Liver (tissue), 9 donors: ENCODE measurements around the gene KIF12. TPM values are rescaled to one million over a fixed set of nuclear protein-coding genes. Genes with fewer than 3 reads are reported as not detected.

Experiments
- DNase-seq: peaks from one replicate; pipeline ENCODE4 v3.0.0-alpha.2; 2017; ENCODE audit warnings: low spot score
- H3K27ac ChIP-seq, 2 donors: one replicate each; pipeline ENCODE4 v1.7.0; 2013; ENCODE audit warnings: inconsistent platforms in 2 of 2, low read length in 2 of 2, control low read depth in 1 of 2, low read depth in 1 of 2, mild to moderate bottlenecking in 1 of 2
- H3K27me3 ChIP-seq, 4 donors: one replicate each; pipeline versions ENCODE4 v1.6.1 to v1.7.0; 2013; ENCODE audit warnings: low read length in 3 of 4, inconsistent platforms in 1 of 4, mild to moderate bottlenecking in 1 of 4, moderate library complexity in 1 of 4; ENCODE audit not compliant: control insufficient read depth in 4 of 4, insufficient read depth in 4 of 4
- H3K36me3 ChIP-seq, 4 donors: one replicate each; pipeline versions ENCODE4 v1.6.1 to v1.7.0; 2013; ENCODE audit warnings: low read length in 3 of 4, mild to moderate bottlenecking in 3 of 4, low read depth in 1 of 4, moderate library complexity in 1 of 4; ENCODE audit not compliant: control insufficient read depth in 4 of 4, insufficient read depth in 3 of 4
- H3K4me1 ChIP-seq, 4 donors: one replicate each; pipeline versions ENCODE4 v1.6.1 to v1.7.0; 2013; ENCODE audit warnings: low read length in 3 of 4, mild to moderate bottlenecking in 3 of 4, moderate library complexity in 1 of 4; ENCODE audit not compliant: control insufficient read depth in 4 of 4, insufficient read depth in 4 of 4
- H3K4me3 ChIP-seq, 3 donors: one replicate each; pipeline versions ENCODE4 v1.6.1 to v1.7.0; 2013; ENCODE audit warnings: low read length in 3 of 3, control low read depth in 1 of 3, low read depth in 1 of 3, mild to moderate bottlenecking in 1 of 3
- H3K9ac ChIP-seq, 2 donors: one replicate each; pipeline ENCODE4 v1.7.0; 2013; ENCODE audit warnings: low read length in 2 of 2, mild to moderate bottlenecking in 2 of 2, moderate library complexity in 2 of 2, control low read depth in 1 of 2, low read depth in 1 of 2
- H3K9me3 ChIP-seq, 4 donors: one replicate each; pipeline versions ENCODE4 v1.6.1 to v1.7.0; 2013; ENCODE audit warnings: low read length in 3 of 4; ENCODE audit not compliant: control insufficient read depth in 4 of 4
- EGR1 ChIP-seq, 2 donors: IDR thresholded peaks; 2 replicates each; pipeline ENCODE4 v1.6.1; 2016 to 2018; ENCODE audit warnings: antibody characterized with exemption in 2 of 2, low read depth in 2 of 2
- FOXA1 ChIP-seq: IDR thresholded peaks from 2 replicates; pipeline ENCODE4 v1.6.1; 2016; ENCODE audit warnings: antibody characterized with exemption
- FOXA2 ChIP-seq: IDR thresholded peaks from 2 replicates; pipeline ENCODE4 v1.6.1; 2016; ENCODE audit warnings: antibody characterized with exemption
- GABPA ChIP-seq, 2 donors: IDR thresholded peaks in 1 of 2; conservative IDR thresholded peaks in 1 of 2; 2 replicates each; pipeline ENCODE4 v1.6.1; 2016; ENCODE audit warnings: antibody characterized with exemption in 2 of 2, mild to moderate bottlenecking in 1 of 2, moderate library complexity in 1 of 2
- HNF4A ChIP-seq, 2 donors: conservative IDR thresholded peaks; 2 replicates each; pipeline ENCODE4 v1.6.1; 2016; ENCODE audit warnings: antibody characterized with exemption in 2 of 2, mild to moderate bottlenecking in 2 of 2
- HNF4G ChIP-seq: IDR thresholded peaks from 2 replicates; pipeline ENCODE4 v1.6.1; 2016; ENCODE audit warnings: antibody characterized with exemption
- JUND ChIP-seq, 2 donors: IDR thresholded peaks; 2 replicates each; pipeline ENCODE4 v1.6.1; 2016; ENCODE audit warnings: antibody characterized with exemption in 2 of 2
- NR2F2 ChIP-seq: IDR thresholded peaks from 2 replicates; pipeline ENCODE4 v1.6.1; 2016; ENCODE audit warnings: antibody characterized with exemption
- RAD21 ChIP-seq, 2 donors: IDR thresholded peaks; 2 replicates each; pipeline ENCODE4 v1.6.1; 2016; ENCODE audit warnings: antibody characterized with exemption in 2 of 2, mild to moderate bottlenecking in 2 of 2
- RXRA ChIP-seq, 2 donors: IDR thresholded peaks; 2 replicates each; pipeline ENCODE4 v1.6.1; 2017 to 2018; ENCODE audit warnings: antibody characterized with exemption in 2 of 2, mild to moderate bottlenecking in 1 of 2
- SP1 ChIP-seq: IDR thresholded peaks from 2 replicates; pipeline ENCODE4 v1.6.1; 2018; ENCODE audit warnings: antibody characterized with exemption, mild to moderate bottlenecking
- TAF1 ChIP-seq: conservative IDR thresholded peaks from 2 replicates; pipeline ENCODE4 v1.6.1; 2016; ENCODE audit warnings: antibody characterized with exemption, mild to moderate bottlenecking
- YY1 ChIP-seq: IDR thresholded peaks from 2 replicates; pipeline ENCODE4 v1.6.1; 2016; ENCODE audit warnings: antibody characterized with exemption, mild to moderate bottlenecking
- WGBS: extraction: QIAGEN DNeasy Blood & Tissue Kit; methylation state at CpG from one replicate; pipeline ENCODE4 v1.1.7; 2013; 5-methylcytosine and 5-hydroxymethylcytosine counted together
- polyA plus RNA-seq, 2 donors: library from polyadenylated mRNA; stranded (reverse) in 1 of 2; unstranded in 1 of 2; fragments of 200-250 nt in 1 of 2; fragments of >200 nt in 1 of 2; fragmentation: Nextera tagmentation in 1 of 2; extraction: Ambion mirVana in 1 of 2; gene quantifications; one replicate each; pipeline versions ENCODE4 v1.2.1 to v1.2.3, GENCODE V29; 2013 to 2015
- total RNA-seq, 2 donors: library from RNA; depleted of rRNA; stranded (reverse); fragments of >200 nt; gene quantifications; one replicate each; pipeline ENCODE4 v1.2.3, GENCODE V29; 2014
- TF ChIP-seq, protein P1 (sequence below): IDR thresholded peaks from 2 replicates; pipeline ENCODE4 v1.6.1; 2016; ENCODE audit warnings: antibody characterized with exemption
- TF ChIP-seq, protein P2 (sequence below): IDR thresholded peaks from 2 replicates; pipeline ENCODE4 v1.6.1; 2016; ENCODE audit warnings: antibody characterized with exemption
- TF ChIP-seq, protein P3 (sequence below): IDR thresholded peaks from 2 replicates; pipeline ENCODE4 v1.6.1; 2016; ENCODE audit warnings: antibody characterized with exemption, mild to moderate bottlenecking
- TF ChIP-seq, protein P4 (sequence below): IDR thresholded peaks from 2 replicates; pipeline ENCODE4 v1.6.1; 2016; ENCODE audit warnings: antibody characterized with exemption
- TF ChIP-seq, protein P5 (sequence below): fragments of 150-350 bp; IDR thresholded peaks from 2 replicates; pipeline ENCODE4 v1.5.1; 2017; ENCODE audit warnings: improper control_type of control experiment, low read depth, low read length; ENCODE audit not compliant: missing input control
- donor health status: healthy.
- donor health status: healthy.
- donor health status: healthy.
- donor health status: healthy.
- donor health status: healthy.

The KIF12 gene
- total and polyA plus RNA-seq, 4 donors: 2.9 to 11.8 (median 7.7) TPM

DNA sequence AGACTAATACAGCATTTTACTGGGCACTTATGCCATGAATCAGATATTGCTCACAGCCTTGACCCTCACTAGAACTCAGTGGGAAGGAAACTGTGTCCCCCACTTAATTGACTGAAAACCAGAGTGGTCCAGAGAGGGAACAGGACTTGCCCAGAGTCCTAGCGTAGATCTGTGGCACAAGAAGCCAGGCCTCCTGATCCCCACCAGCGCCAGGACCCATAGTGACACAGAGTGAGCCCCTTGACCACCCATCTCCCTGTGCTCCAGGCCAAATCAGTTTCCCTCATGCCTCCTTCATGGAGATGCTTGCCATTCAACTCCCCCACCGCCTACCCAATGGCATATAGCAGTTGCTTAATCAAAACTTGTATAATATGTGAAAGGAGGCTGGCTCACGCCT is 8.3 kb downstream of the KIF12 start:
- no peak overlapping the region for H3K9ac ChIP-seq
- H3K9me3 ChIP-seq: no peaks in the 10 kb centered on the region
- no peaks in the 10 kb centered on the region for H3K27me3 ChIP-seq
- H3K27ac ChIP-seq: no peak overlapping the region
- no peak overlapping the region for H3K4me3 ChIP-seq
- TF ChIP-seq, protein P1, sequence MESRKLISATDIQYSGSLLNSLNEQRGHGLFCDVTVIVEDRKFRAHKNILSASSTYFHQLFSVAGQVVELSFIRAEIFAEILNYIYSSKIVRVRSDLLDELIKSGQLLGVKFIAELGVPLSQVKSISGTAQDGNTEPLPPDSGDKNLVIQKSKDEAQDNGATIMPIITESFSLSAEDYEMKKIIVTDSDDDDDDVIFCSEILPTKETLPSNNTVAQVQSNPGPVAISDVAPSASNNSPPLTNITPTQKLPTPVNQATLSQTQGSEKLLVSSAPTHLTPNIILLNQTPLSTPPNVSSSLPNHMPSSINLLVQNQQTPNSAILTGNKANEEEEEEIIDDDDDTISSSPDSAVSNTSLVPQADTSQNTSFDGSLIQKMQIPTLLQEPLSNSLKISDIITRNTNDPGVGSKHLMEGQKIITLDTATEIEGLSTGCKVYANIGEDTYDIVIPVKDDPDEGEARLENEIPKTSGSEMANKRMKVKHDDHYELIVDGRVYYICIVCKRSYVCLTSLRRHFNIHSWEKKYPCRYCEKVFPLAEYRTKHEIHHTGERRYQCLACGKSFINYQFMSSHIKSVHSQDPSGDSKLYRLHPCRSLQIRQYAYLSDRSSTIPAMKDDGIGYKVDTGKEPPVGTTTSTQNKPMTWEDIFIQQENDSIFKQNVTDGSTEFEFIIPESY: no peak
- no peak for TF ChIP-seq EGR1 (IDR thresholded peaks at IDR 0.05; ENCODE audit: low read depth in 2 of 2)
- no peak for TF ChIP-seq YY1
- TF ChIP-seq, protein P2, sequence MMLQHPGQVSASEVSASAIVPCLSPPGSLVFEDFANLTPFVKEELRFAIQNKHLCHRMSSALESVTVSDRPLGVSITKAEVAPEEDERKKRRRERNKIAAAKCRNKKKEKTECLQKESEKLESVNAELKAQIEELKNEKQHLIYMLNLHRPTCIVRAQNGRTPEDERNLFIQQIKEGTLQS: no peak
- TF ChIP-seq NR2F2: no peak
- no peak for TF ChIP-seq SP1
- TF ChIP-seq HNF4G: no peak
- TF ChIP-seq, protein P3, sequence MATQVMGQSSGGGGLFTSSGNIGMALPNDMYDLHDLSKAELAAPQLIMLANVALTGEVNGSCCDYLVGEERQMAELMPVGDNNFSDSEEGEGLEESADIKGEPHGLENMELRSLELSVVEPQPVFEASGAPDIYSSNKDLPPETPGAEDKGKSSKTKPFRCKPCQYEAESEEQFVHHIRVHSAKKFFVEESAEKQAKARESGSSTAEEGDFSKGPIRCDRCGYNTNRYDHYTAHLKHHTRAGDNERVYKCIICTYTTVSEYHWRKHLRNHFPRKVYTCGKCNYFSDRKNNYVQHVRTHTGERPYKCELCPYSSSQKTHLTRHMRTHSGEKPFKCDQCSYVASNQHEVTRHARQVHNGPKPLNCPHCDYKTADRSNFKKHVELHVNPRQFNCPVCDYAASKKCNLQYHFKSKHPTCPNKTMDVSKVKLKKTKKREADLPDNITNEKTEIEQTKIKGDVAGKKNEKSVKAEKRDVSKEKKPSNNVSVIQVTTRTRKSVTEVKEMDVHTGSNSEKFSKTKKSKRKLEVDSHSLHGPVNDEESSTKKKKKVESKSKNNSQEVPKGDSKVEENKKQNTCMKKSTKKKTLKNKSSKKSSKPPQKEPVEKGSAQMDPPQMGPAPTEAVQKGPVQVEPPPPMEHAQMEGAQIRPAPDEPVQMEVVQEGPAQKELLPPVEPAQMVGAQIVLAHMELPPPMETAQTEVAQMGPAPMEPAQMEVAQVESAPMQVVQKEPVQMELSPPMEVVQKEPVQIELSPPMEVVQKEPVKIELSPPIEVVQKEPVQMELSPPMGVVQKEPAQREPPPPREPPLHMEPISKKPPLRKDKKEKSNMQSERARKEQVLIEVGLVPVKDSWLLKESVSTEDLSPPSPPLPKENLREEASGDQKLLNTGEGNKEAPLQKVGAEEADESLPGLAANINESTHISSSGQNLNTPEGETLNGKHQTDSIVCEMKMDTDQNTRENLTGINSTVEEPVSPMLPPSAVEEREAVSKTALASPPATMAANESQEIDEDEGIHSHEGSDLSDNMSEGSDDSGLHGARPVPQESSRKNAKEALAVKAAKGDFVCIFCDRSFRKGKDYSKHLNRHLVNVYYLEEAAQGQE: no peak
- no peak for TF ChIP-seq RXRA (IDR thresholded peaks at IDR 0.05)
- TF ChIP-seq, protein P4, sequence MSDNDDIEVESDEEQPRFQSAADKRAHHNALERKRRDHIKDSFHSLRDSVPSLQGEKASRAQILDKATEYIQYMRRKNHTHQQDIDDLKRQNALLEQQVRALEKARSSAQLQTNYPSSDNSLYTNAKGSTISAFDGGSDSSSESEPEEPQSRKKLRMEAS: no peak
- no peak for TF ChIP-seq JUND (IDR thresholded peaks at IDR 0.05)
- TF ChIP-seq FOXA1: no peak
- no peak for TF ChIP-seq FOXA2
- no peak for TF ChIP-seq RAD21 (IDR thresholded peaks at IDR 0.05)
- TF ChIP-seq GABPA (IDR thresholded peaks at IDR 0.05 in 1 of 2, conservative IDR thresholded peaks at IDR 0.05 in 1 of 2): no peak
- TF ChIP-seq HNF4A (conservative IDR thresholded peaks at IDR 0.05): no peak
- TF ChIP-seq TAF1: no peak
- TF ChIP-seq, protein P5, sequence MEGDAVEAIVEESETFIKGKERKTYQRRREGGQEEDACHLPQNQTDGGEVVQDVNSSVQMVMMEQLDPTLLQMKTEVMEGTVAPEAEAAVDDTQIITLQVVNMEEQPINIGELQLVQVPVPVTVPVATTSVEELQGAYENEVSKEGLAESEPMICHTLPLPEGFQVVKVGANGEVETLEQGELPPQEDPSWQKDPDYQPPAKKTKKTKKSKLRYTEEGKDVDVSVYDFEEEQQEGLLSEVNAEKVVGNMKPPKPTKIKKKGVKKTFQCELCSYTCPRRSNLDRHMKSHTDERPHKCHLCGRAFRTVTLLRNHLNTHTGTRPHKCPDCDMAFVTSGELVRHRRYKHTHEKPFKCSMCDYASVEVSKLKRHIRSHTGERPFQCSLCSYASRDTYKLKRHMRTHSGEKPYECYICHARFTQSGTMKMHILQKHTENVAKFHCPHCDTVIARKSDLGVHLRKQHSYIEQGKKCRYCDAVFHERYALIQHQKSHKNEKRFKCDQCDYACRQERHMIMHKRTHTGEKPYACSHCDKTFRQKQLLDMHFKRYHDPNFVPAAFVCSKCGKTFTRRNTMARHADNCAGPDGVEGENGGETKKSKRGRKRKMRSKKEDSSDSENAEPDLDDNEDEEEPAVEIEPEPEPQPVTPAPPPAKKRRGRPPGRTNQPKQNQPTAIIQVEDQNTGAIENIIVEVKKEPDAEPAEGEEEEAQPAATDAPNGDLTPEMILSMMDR: no peak
- DNase-seq: no peak
- peaks cover 0 to 10% (median 4%) of the 10 kb centered on the region in 4 donors for H3K36me3 ChIP-seq
- H3K4me1 ChIP-seq: no peaks in the 10 kb centered on the region
- 92% methylated on average over 4 of the region's 4 CpGs for whole genome bisulfite sequencing
